Measurements from ENCODE around the gene NME3.

Gene NME3

GRCh38 chr16:1793578-1794220 lies 22.4 kb upstream of the NME3 start, which contains the start of gene IGFALS:
Gene IGFALS, minus strand, starts transcription at chr16:1793705. Its CDS starts 53 bp downstream, at chr16:1793652.
- DNase-seq, result no peak

GRCh38 chr16:1792836-1793577 lies 21.7 kb upstream of the NME3 start:
- no peak for DNase-seq

- no peak for DNase-seq
Measured at GRCh38 chr16:1791943-1792812, 20.8 kb upstream of the NME3 start.

GRCh38 chr16:1791256-1791942 lies 20.1 kb upstream of the NME3 start:
- no peak for DNase-seq

GRCh38 chr16:1790611-1791255 lies 19.4 kb upstream of the NME3 start:
- DNase-seq, result no peak

GRCh38 chr16:1790261-1790610 lies 18.9 kb upstream of the NME3 start:
- no peak for DNase-seq

GRCh38 chr16:1789643-1790045 lies 18.3 kb upstream of the NME3 start:
- no peak for DNase-seq

- no peak for DNase-seq
Measured at GRCh38 chr16:1788708-1789100, 17.4 kb upstream of the NME3 start.

- DNase-seq, result no peak
Measured at GRCh38 chr16:1788095-1788707, 16.9 kb upstream of the NME3 start.

GRCh38 chr16:1787322-1788094 lies 16.2 kb upstream of the NME3 start:
- DNase-seq, result no peak

GRCh38 chr16:1787056-1787321 lies 15.6 kb upstream of the NME3 start:
- DNase-seq, result no peak

- no peak for DNase-seq
Measured at GRCh38 chr16:1786242-1787055, 15.1 kb upstream of the NME3 start.

GRCh38 chr16:1785846-1786170 lies 14.5 kb upstream of the NME3 start:
- DNase-seq, result no peak

GRCh38 chr16:1784977-1785845 lies 13.9 kb upstream of the NME3 start:
- DNase-seq, result no peak

GRCh38 chr16:1782408-1783264 lies 11.3 kb upstream of the NME3 start, which contains the start of the genes NUBP2 and SPSB3:
Gene NUBP2, plus strand, starts transcription at chr16:1782960. Its CDS starts 61 bp downstream, at chr16:1783021.
Gene SPSB3, minus strand, starts transcription at chr16:1782571. Its CDS starts 1,088 bp downstream, at chr16:1781483.
- peak; percentile 92 to 96 (median 93) for DNase-seq

- peak in 1 of 4 experiments; percentile 38 for DNase-seq
Measured at GRCh38 chr16:1781758-1782407, 10.5 kb upstream of the NME3 start.

GRCh38 chr16:1781254-1781653 lies 9.9 kb upstream of the NME3 start:
- no peak for DNase-seq

GRCh38 chr16:1780677-1781072 lies 9.3 kb upstream of the NME3 start:
- no peak for DNase-seq

All from activated naive CD4-positive, alpha-beta T cell (primary cell).